Gastroesophageal sphincter (tissue), 4 donors: ENCODE data around the gene HOMEZ. TPM values are rescaled to one million over a fixed set of nuclear protein-coding genes. Genes with fewer than 3 reads are reported as not detected.
"Not testable (repeated sequence)": the region's sequence is repeated elsewhere in the genome, so short reads cannot be mapped to it uniquely, and the experiment has no call there.

ENCODE experiments used
- ATAC-seq: fragments of 150-250 bp; one replicate; pipeline ENCODE4 v1.9.1; 2016; ENCODE audit warnings: mild to moderate bottlenecking, moderate library complexity
- H3K27ac ChIP-seq, 4 donors: fragments of 200-600 bp; sonication (generic) in 3 of 4; 1 replicate in 3 of 4; 2 replicates in 1 of 4; pipeline ENCODE4 v1.5.1; 2016 to 2019
- H3K27me3 ChIP-seq: fragments of 200-600 bp; sonication (generic); one replicate; pipeline ENCODE4 v1.5.1; 2019
- H3K36me3 ChIP-seq, 2 donors: fragments of 200-600 bp; sonication (generic); one replicate each; pipeline ENCODE4 v1.5.1; 2019; ENCODE audit warnings: control low read depth in 1 of 2
- H3K4me1 ChIP-seq, 3 donors: fragments of 200-600 bp; sonication (generic); 1 replicate in 2 of 3; 2 replicates in 1 of 3; pipeline ENCODE4 v1.5.1; 2016 to 2019; ENCODE audit warnings: control low read depth in 2 of 3
- H3K4me3 ChIP-seq, 2 donors: fragments of 200-600 bp; sonication (generic); one replicate each; pipeline ENCODE4 v1.5.1; 2019; ENCODE audit warnings: mild to moderate bottlenecking in 1 of 2, moderate library complexity in 1 of 2
- H3K9me3 ChIP-seq, 3 donors: fragments of 200-600 bp; sonication (generic); one replicate each; pipeline ENCODE4 v1.5.1; 2017 to 2019; ENCODE audit warnings: control low read depth in 2 of 3
- CTCF ChIP-seq, 4 experiments: fragments of 200-600 bp in 2 of 4; fragments of 450-650 bp in 2 of 4; sonication (generic) in 1 of 4; IDR thresholded peaks; one replicate each; pipeline ENCODE4 v1.5.1; 2017 to 2019; ENCODE audit warnings: antibody characterized with exemption in 4 of 4, mild to moderate bottlenecking in 2 of 4, moderate library complexity in 2 of 4
- EP300 ChIP-seq: sonication (generic); formaldehyde crosslinking; IDR thresholded peaks from one replicate; pipeline ENCODE4 v1.6.1; 2017; ENCODE audit warnings: antibody characterized with exemption, mild to moderate bottlenecking
- POLR2A ChIP-seq, 2 donors: fragments of 450-650 bp; IDR thresholded peaks; one replicate each; pipeline ENCODE4 v1.6.1; 2017; ENCODE audit warnings: antibody characterized with exemption in 2 of 2, mild to moderate bottlenecking in 2 of 2, moderate library complexity in 1 of 2
- POLR2AphosphoS5 ChIP-seq: sonication (generic); formaldehyde crosslinking; IDR thresholded peaks from one replicate; pipeline ENCODE4 v1.6.1; 2017; ENCODE audit warnings: antibody characterized with exemption
- WGBS, 2 donors: methylation state at CpG; one replicate each; pipeline ENCODE4 v1.1.5; 2018; ENCODE audit warnings: low coverage in 1 of 2; 5-methylcytosine and 5-hydroxymethylcytosine counted together
- total RNA-seq, 4 donors: library from RNA; depleted of rRNA; stranded (reverse); fragments of >200 nt; gene quantifications; one replicate each; pipeline ENCODE4 v1.1.0, GENCODE V29; 2016

The HOMEZ gene
- total RNA-seq, 4 donors from 2014 or later, result 7.5 to 11.3 (median 9.4) TPM

- no peaks in the 10 kb centered on the region for H3K27me3 ChIP-seq
- 84 to 85% methylated on average over 3 to 6 of the region's 6 CpGs for WGBS, 2 donors
- no peak overlapping the region for H3K27ac ChIP-seq
- no peak for TF ChIP-seq CTCF (IDR thresholded peaks at IDR 0.05)
- TF ChIP-seq EP300, result no peak
- TF ChIP-seq POLR2A (IDR thresholded peaks at IDR 0.05), result no peak
- no peak for TF ChIP-seq POLR2AphosphoS5
- no peak for ATAC-seq
- peaks cover 0 to 30% (median 3%) of the 10 kb centered on the region in 3 donors for H3K4me1 ChIP-seq
- H3K9me3 ChIP-seq, result no peaks in the 10 kb centered on the region
- peaks cover 0 to 8% of the 10 kb centered on the region in 2 donors for H3K36me3 ChIP-seq
- no peak overlapping the region for H3K4me3 ChIP-seq
Measured at GRCh38 chr14:23281247-23281646, 4.7 kb downstream of the HOMEZ start.

DNA sequence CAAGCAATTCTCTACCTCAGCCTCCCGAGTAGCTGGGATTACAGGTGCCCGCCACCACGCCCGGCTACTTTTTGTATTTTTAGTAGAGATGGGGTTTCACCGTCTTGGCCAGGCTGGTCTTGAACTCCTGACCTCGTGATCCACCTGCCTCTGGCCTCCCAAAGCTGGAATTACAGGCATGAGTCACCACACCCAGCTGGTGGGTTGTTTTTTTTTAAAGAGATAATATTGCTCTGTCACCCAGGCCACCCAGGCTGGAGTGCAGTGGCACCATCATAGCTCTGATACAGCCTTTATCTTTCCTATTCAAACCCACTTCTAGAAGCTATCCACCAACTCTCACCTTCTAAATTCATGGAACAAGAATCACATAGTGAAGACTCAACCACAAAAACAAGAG is 8.0 kb downstream of the HOMEZ start:
- 96 to 100% methylated on average over 4 to 6 of the region's 6 CpGs for WGBS, 2 donors
- not testable (repeated sequence) for H3K27ac ChIP-seq, H3K27me3 ChIP-seq, ATAC-seq, H3K9me3 ChIP-seq, H3K4me3 ChIP-seq
- peaks cover 0 to 11% (median 0%) of the 10 kb centered on the region in 3 donors for H3K4me1 ChIP-seq
- peaks cover 0 to 16% of the 10 kb centered on the region in 2 donors for H3K36me3 ChIP-seq

DNA sequence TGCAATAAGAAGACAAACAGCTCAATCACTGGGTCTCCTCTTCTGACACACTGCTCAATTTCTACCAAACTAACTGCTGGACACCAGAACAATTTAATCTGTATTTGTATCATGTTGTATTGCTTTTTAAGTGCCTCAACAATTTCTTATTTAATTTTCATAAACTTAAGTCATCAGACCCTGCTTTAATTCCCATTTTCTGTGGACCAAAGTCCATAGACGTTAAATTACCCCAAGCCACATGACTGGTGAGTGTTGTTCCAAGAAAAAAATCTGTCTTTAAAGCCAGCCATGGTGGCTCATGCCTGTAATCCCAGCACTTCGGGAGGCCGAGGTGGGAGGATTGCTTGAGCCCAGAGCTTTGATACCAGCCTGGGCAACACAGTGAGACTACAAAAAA is 8.7 kb downstream of the HOMEZ start:
- Histone ChIP-seq H3K4me3 (no peak overlapping the region), H3K27me3 (no peaks in the 10 kb centered on the region), H3K36me3 (peaks cover 0 to 16% of the 10 kb centered on the region in 2 donors), H3K9me3 (no peaks in the 10 kb centered on the region), H3K4me1 (peaks cover 0 to 5% (median 0%) of the 10 kb centered on the region in 3 donors), H3K27ac (no peak overlapping the region)
- no peak for ATAC-seq
- TF ChIP-seq CTCF (IDR thresholded peaks at IDR 0.05) (no peak), POLR2AphosphoS5 (no peak), EP300 (no peak), POLR2A (IDR thresholded peaks at IDR 0.05) (no peak)
- 79 to 82% methylated on average over 2 to 3 of the region's 3 CpGs for WGBS, 2 donors

GRCh38 chr14:23275412-23275811 is 10.5 kb downstream of the HOMEZ start:
- H3K36me3 ChIP-seq, result peaks cover 0 to 16% of the 10 kb centered on the region in 2 donors
- ATAC-seq, result no peak
- no peak for TF ChIP-seq CTCF (IDR thresholded peaks at IDR 0.05)
- TF ChIP-seq EP300, result no peak
- TF ChIP-seq POLR2A (IDR thresholded peaks at IDR 0.05), result no peak
- no peak for TF ChIP-seq POLR2AphosphoS5
- 95% methylated on average over 2 of the region's 2 CpGs; no CpG with 5 or more reads in 1 of the 2 donors for WGBS, 2 donors
- no peaks in the 10 kb centered on the region for H3K27me3 ChIP-seq
- no peak overlapping the region for H3K27ac ChIP-seq
- H3K4me3 ChIP-seq, result no peak overlapping the region
- no peaks in the 10 kb centered on the region for H3K9me3 ChIP-seq
- peaks cover 0 to 5% (median 0%) of the 10 kb centered on the region in 3 donors for H3K4me1 ChIP-seq

GRCh38 chr14:23269193-23269592 is 16.7 kb downstream of the HOMEZ start:
- Histone ChIP-seq H3K4me1 (no peaks in the 10 kb centered on the region), H3K27ac (no peak overlapping the region), H3K27me3 (no peaks in the 10 kb centered on the region), H3K4me3 (no peak overlapping the region), H3K36me3 (no peaks in the 10 kb centered on the region), H3K9me3 (no peaks in the 10 kb centered on the region)
- 84 to 85% methylated on average over 5 of the region's 7 CpGs for WGBS, 2 donors
- ATAC-seq, result no peak
- TF ChIP-seq POLR2AphosphoS5, result no peak
- no peak for TF ChIP-seq POLR2A (IDR thresholded peaks at IDR 0.05)
- no peak for TF ChIP-seq CTCF (IDR thresholded peaks at IDR 0.05)
- no peak for TF ChIP-seq EP300

DNA sequence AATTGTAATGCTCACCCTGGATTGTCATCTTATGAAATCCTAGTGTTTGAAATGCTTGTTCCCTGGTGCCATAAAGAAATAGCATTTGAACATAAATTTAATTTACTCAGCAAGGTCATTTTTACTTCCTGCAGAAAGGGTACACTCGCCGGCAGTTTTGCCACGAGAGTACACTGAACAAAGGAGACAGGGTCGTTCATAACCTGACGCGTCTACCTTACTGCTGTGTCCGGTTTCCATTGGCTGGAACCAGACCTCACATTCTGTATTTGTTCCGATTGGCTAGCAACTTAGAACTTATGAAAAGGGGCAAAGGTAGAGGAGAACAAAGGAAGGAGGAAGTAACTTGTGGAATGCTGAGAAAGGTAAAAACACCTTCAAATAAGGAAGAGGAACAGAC is 25.1 kb downstream of the HOMEZ start:
- not testable (repeated sequence) for H3K27ac ChIP-seq, H3K4me1 ChIP-seq, H3K36me3 ChIP-seq, H3K4me3 ChIP-seq, H3K9me3 ChIP-seq, ATAC-seq
- peaks cover 14% of the 10 kb centered on the region for H3K27me3 ChIP-seq
- 67 to 69% methylated on average over 6 of the region's 8 CpGs for WGBS, 2 donors
